ENCODE results near the gene PPIA.
A peak's percentile ranks its signal among the peaks of the same experiment; 100 is the strongest.

DNA sequence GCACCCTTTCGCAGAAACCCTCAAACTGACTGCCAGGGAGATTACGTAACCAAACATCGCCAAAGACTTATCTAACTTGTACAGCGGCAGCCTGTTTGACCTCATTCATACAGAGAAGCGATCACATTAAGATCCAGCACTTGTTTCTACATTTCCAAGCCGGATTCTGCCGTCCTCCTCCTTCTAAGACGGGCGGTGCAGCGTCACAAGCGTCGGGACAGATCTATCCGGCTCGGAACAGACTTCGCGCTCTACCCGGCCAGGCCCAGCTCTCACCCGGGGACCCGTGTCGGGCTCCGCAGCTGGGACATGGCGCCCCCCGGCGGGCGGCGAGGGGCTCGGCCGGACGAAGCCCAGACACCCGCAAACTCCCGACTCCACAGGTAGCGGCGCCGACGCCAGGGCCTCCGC, 51.0 kb downstream of the PPIA start:
- TF ChIP-seq, protein P1, sequence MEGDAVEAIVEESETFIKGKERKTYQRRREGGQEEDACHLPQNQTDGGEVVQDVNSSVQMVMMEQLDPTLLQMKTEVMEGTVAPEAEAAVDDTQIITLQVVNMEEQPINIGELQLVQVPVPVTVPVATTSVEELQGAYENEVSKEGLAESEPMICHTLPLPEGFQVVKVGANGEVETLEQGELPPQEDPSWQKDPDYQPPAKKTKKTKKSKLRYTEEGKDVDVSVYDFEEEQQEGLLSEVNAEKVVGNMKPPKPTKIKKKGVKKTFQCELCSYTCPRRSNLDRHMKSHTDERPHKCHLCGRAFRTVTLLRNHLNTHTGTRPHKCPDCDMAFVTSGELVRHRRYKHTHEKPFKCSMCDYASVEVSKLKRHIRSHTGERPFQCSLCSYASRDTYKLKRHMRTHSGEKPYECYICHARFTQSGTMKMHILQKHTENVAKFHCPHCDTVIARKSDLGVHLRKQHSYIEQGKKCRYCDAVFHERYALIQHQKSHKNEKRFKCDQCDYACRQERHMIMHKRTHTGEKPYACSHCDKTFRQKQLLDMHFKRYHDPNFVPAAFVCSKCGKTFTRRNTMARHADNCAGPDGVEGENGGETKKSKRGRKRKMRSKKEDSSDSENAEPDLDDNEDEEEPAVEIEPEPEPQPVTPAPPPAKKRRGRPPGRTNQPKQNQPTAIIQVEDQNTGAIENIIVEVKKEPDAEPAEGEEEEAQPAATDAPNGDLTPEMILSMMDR (IDR thresholded peaks at IDR 0.05), result peak; percentile 83 to 96 (median 92)
- TF ChIP-seq POLR2A (IDR thresholded peaks at IDR 0.05), result no peak

Data from prostate gland (tissue), 2 donors.